Astrocyte of the spinal cord (primary cell): ENCODE results near the gene KRTAP5-6.

Experiments
- DNase-seq: peaks from one replicate; pipeline ENCODE4 v3.0.0; 2011; ENCODE audit warnings: low read depth, low spot score
- H3K4me3 ChIP-seq: 2 replicates; pipeline ENCODE4 v1.5.1; 2011; ENCODE audit warnings: low read depth, mild to moderate bottlenecking, low read length, moderate library complexity
- CTCF ChIP-seq: IDR thresholded peaks from 2 replicates; pipeline ENCODE4 v1.5.1; 2012; ENCODE audit warnings: low read depth, mild to moderate bottlenecking, low read length, inconsistent platforms
- in situ Hi-C: cut with HindIII; loops from 2 replicates; pipeline ENCODE4 v1.10.0; 2017; ENCODE audit warnings: low sequenced_read_pairs

Gene KRTAP5-6

GRCh38 chr11:1651411-1651980 lies 45.5 kb upstream of the KRTAP5-6 start:
- no peak overlapping the region for H3K4me3 ChIP-seq
- DNase-seq = no peak
- in situ Hi-C loops = no loop called here
- no peak for TF ChIP-seq CTCF

GRCh38 chr11:1652026-1652425 lies 45.0 kb upstream of the KRTAP5-6 start:
- no peak for TF ChIP-seq CTCF
- DNase-seq = no peak
- in situ Hi-C loops = no loop called here
- no peak overlapping the region for H3K4me3 ChIP-seq

GRCh38 chr11:1652442-1652770 lies 44.6 kb upstream of the KRTAP5-6 start:
- no peak for TF ChIP-seq CTCF
- DNase-seq = no peak
- H3K4me3 ChIP-seq = no peak overlapping the region
- in situ Hi-C loops = no loop called here

- in situ Hi-C loops = no loop called here
- DNase-seq = peak; percentile 42
- peak; percentile 96 for TF ChIP-seq CTCF
- no peak overlapping the region for H3K4me3 ChIP-seq
Observed at GRCh38 chr11:1652771-1653540, 44.0 kb upstream of the KRTAP5-6 start.

- no peak for TF ChIP-seq CTCF
- H3K4me3 ChIP-seq = no peak overlapping the region
- no peak for DNase-seq
- in situ Hi-C loops = no loop called here
Observed at GRCh38 chr11:1653541-1654387, 43.2 kb upstream of the KRTAP5-6 start.

- H3K4me3 ChIP-seq = no peak overlapping the region
- in situ Hi-C loops = no loop called here
- no peak for DNase-seq
- TF ChIP-seq CTCF = no peak
Observed at GRCh38 chr11:1654388-1655167, 42.4 kb upstream of the KRTAP5-6 start.
